Loucy (cell line): ENCODE data around the gene GMPPA.

Experiments used
- H2AFZ ChIP-seq: fragments of 200-600 bp; sonication (generic); 2 replicates; pipeline ENCODE4 v1.6.0; 2016; ENCODE audit warnings: antibody characterized with exemption, mild to moderate bottlenecking, low read length, moderate library complexity
- H3F3A ChIP-seq: fragments of 200-600 bp; 2 replicates; pipeline ENCODE4 v1.6.0; 2016; ENCODE audit warnings: antibody characterized with exemption, low read depth, mild to moderate bottlenecking
- H3K27me3 ChIP-seq: fragments of 200-600 bp; sonication (generic); 2 replicates; pipeline ENCODE4 v1.6.1; 2014; ENCODE audit warnings: low read length, mild to moderate bottlenecking; ENCODE audit not compliant: insufficient read depth, poor library complexity, severe bottlenecking
- H3K36me3 ChIP-seq: fragments of 200-600 bp; sonication (generic); 2 replicates; pipeline ENCODE4 v1.6.1; 2016; ENCODE audit warnings: low read length; ENCODE audit not compliant: insufficient read depth
- H3K4me1 ChIP-seq: fragments of 200-600 bp; sonication (generic); 2 replicates; pipeline ENCODE4 v1.5.1; 2014; ENCODE audit warnings: low read length, mild to moderate bottlenecking; ENCODE audit not compliant: insufficient read depth, poor library complexity, severe bottlenecking
- H3K4me2 ChIP-seq: fragments of 200-600 bp; sonication (generic); 2 replicates; pipeline ENCODE4 v1.6.0; 2014; ENCODE audit warnings: antibody characterized with exemption, low read length, low read depth, mild to moderate bottlenecking; ENCODE audit not compliant: poor library complexity, severe bottlenecking
- H3K4me3 ChIP-seq: fragments of 200-600 bp; sonication (generic); 2 replicates; pipeline ENCODE4 v1.5.1; 2014; ENCODE audit warnings: low read length, mild to moderate bottlenecking, mixed read lengths; ENCODE audit not compliant: poor library complexity, severe bottlenecking
- H3K79me2 ChIP-seq: fragments of 200-600 bp; sonication (generic); 2 replicates; pipeline ENCODE4 v1.6.1; 2014; ENCODE audit warnings: low read length; ENCODE audit not compliant: insufficient read depth
- H3K9ac ChIP-seq: fragments of 200-600 bp; sonication (generic); 2 replicates; pipeline ENCODE4 v1.6.0; 2014; ENCODE audit warnings: mild to moderate bottlenecking, low read depth, low read length, moderate library complexity; ENCODE audit not compliant: poor library complexity, severe bottlenecking
- H3K9me2 ChIP-seq: fragments of 200-600 bp; sonication (generic); replicated peaks from 2 replicates; pipeline ENCODE4 v1.6.1; 2016; ENCODE audit warnings: low read depth, low read length, mixed read lengths
- H3K9me3 ChIP-seq: fragments of 200-600 bp; sonication (generic); 2 replicates; pipeline ENCODE4 v1.6.1; 2014; ENCODE audit warnings: mild to moderate bottlenecking, antibody characterized with exemption, low read length, low read depth; ENCODE audit not compliant: insufficient read depth
- H4K20me1 ChIP-seq: fragments of 200-600 bp; sonication (generic); 2 replicates; pipeline ENCODE4 v1.6.0; 2014; ENCODE audit warnings: antibody characterized with exemption, low read length, mild to moderate bottlenecking; ENCODE audit not compliant: insufficient read depth, poor library complexity, severe bottlenecking
- CTCF ChIP-seq: fragments of 200-600 bp; sonication (generic); conservative IDR thresholded peaks from 2 replicates; pipeline ENCODE4 v1.5.1; 2014; ENCODE audit warnings: mild to moderate bottlenecking, antibody characterized with exemption, low read length
- EZH2phosphoT487 ChIP-seq: fragments of 200-600 bp; IDR thresholded peaks from 2 replicates; pipeline ENCODE4 v1.6.1; 2018; ENCODE audit warnings: antibody characterized with exemption, mild to moderate bottlenecking, moderate library complexity, borderline replicate concordance

The GMPPA gene

GRCh38 chr2:219484343-219485200 is 14.1 kb upstream of the GMPPA start:
- Histone ChIP-seq H3F3A (no peaks in the 10 kb centered on the region), H3K79me2 (no peaks in the 10 kb centered on the region), H3K36me3 (no peaks in the 10 kb centered on the region), H3K4me3 (no peak overlapping the region), H3K9me2 (no peaks in the 10 kb centered on the region), H3K27me3 (no peaks in the 10 kb centered on the region), H3K9ac (no peak overlapping the region), H3K4me1 (no peaks in the 10 kb centered on the region), H4K20me1 (no peaks in the 10 kb centered on the region), H3K4me2 (no peak overlapping the region), H3K9me3 (no peaks in the 10 kb centered on the region), H2AFZ (no peak overlapping the region)
- TF ChIP-seq CTCF (no peak), EZH2phosphoT487 (no peak)

GRCh38 chr2:219485201-219485580 is 13.5 kb upstream of the GMPPA start:
- Histone ChIP-seq H3K9me2 (no peaks in the 10 kb centered on the region), H3K9me3 (no peaks in the 10 kb centered on the region), H3K9ac (no peak overlapping the region), H2AFZ (no peak overlapping the region), H3F3A (no peaks in the 10 kb centered on the region), H4K20me1 (no peaks in the 10 kb centered on the region), H3K27me3 (no peaks in the 10 kb centered on the region), H3K4me1 (no peaks in the 10 kb centered on the region), H3K4me3 (no peak overlapping the region), H3K79me2 (no peaks in the 10 kb centered on the region), H3K4me2 (no peak overlapping the region), H3K36me3 (no peaks in the 10 kb centered on the region)
- TF ChIP-seq EZH2phosphoT487 = no peak

- H3K27me3 ChIP-seq = no peaks in the 10 kb centered on the region
- H3K9ac ChIP-seq = no peak overlapping the region
- no peak for TF ChIP-seq EZH2phosphoT487
- no peak for TF ChIP-seq CTCF
- no peaks in the 10 kb centered on the region for H4K20me1 ChIP-seq
- no peaks in the 10 kb centered on the region for H3F3A ChIP-seq
- H3K4me2 ChIP-seq = no peak overlapping the region
- no peaks in the 10 kb centered on the region for H3K36me3 ChIP-seq
- H3K9me2 ChIP-seq = no peaks in the 10 kb centered on the region
- H3K79me2 ChIP-seq = no peaks in the 10 kb centered on the region
- no peak overlapping the region for H3K4me3 ChIP-seq
- H3K9me3 ChIP-seq = no peaks in the 10 kb centered on the region
- no peak overlapping the region for H2AFZ ChIP-seq
- no peaks in the 10 kb centered on the region for H3K4me1 ChIP-seq
Observed at GRCh38 chr2:219486380-219486959, 12.2 kb upstream of the GMPPA start.
